Large intestine (tissue), 3 donors: ENCODE data around the gene DAD1. TPM values are rescaled to one million over a fixed set of nuclear protein-coding genes. Genes with fewer than 3 reads are reported as not detected.

Experiments
- DNase-seq, 2 donors: peaks; one replicate each; pipeline versions ENCODE4 v3.0.0 to v3.0.0-alpha.2; 2013
- H3K27ac ChIP-seq: one replicate; pipeline ENCODE4 v1.5.1; 2013; ENCODE audit warnings: low read length
- H3K27me3 ChIP-seq: 2 replicates; pipeline ENCODE4 v1.6.1; 2013; ENCODE audit warnings: low read length; ENCODE audit not compliant: control insufficient read depth, insufficient read depth
- H3K36me3 ChIP-seq: 2 replicates; pipeline ENCODE4 v1.6.1; 2013; ENCODE audit warnings: low read length; ENCODE audit not compliant: control insufficient read depth, insufficient read depth
- H3K4me1 ChIP-seq: one replicate; pipeline ENCODE4 v1.6.1; 2013; ENCODE audit warnings: low read length; ENCODE audit not compliant: control insufficient read depth, insufficient read depth
- H3K4me3 ChIP-seq: one replicate; pipeline ENCODE4 v1.5.1; 2013; ENCODE audit warnings: low read length
- H3K9me3 ChIP-seq: one replicate; pipeline ENCODE4 v1.6.1; 2013; ENCODE audit warnings: mild to moderate bottlenecking, low read depth, low read length, moderate library complexity; ENCODE audit not compliant: control insufficient read depth
- WGBS: methylation state at CpG from one replicate; pipeline ENCODE4 v1.1.5; 2013; ENCODE audit warnings: low lambda C conversion rate; ENCODE audit not compliant: insufficient coverage; 5-methylcytosine and 5-hydroxymethylcytosine counted together
- polyA plus RNA-seq: library from polyadenylated mRNA; unstranded; fragments of 120-200 nt; gene quantifications from one replicate; pipeline ENCODE4 v1.2.1, GENCODE V29; 2013

The DAD1 gene
- polyA plus RNA-seq, 1 donor, result 206 TPM

GRCh38 chr14:22519877-22520685 lies 68.9 kb downstream of the DAD1 start:
- no peak overlapping the region for H3K4me3 ChIP-seq
- peaks cover 7% of the 10 kb centered on the region for H3K4me1 ChIP-seq
- no peak for DNase-seq
- WGBS, result 43% methylated on average over 1 of the region's 6 CpGs
- H3K27ac ChIP-seq, result no peak overlapping the region
- H3K27me3 ChIP-seq, result no peaks in the 10 kb centered on the region
- H3K9me3 ChIP-seq, result no peaks in the 10 kb centered on the region
- H3K36me3 ChIP-seq, result no peaks in the 10 kb centered on the region

DNA sequence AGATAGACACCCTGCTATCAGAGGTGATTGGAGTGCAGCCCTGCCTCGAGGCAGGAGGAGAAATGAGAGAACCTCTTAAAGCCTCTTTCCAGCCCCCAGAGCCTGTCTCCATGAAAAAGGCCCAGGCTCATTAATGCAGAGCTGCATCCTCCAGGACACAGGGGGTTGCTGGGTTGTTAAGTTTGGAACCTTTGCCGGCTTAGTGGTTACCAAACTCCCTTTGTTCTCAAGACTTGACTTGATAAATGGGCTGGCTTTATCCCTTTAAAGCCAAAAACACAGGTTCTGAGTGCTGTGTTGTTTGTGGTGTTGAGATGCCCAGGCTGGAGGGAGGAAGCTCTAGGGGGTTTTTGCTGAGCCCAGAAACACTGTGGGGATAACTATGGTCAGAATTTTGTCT lies 71.0 kb downstream of the DAD1 start:
- DNase-seq, result no peak
- Histone ChIP-seq H3K36me3 (no peaks in the 10 kb centered on the region), H3K4me1 (peaks cover 7% of the 10 kb centered on the region), H3K4me3 (no peak overlapping the region), H3K27me3 (no peaks in the 10 kb centered on the region), H3K27ac (no peak overlapping the region), H3K9me3 (no peaks in the 10 kb centered on the region)
- no CpG with 5 or more reads among the region's 2 CpGs for WGBS

- 80% methylated on average over 2 of the region's 7 CpGs for WGBS
- no peaks in the 10 kb centered on the region for H3K9me3 ChIP-seq
- no peak for DNase-seq
- H3K4me3 ChIP-seq, result no peak overlapping the region
- no peaks in the 10 kb centered on the region for H3K27me3 ChIP-seq
- H3K4me1 ChIP-seq, result peaks cover 3% of the 10 kb centered on the region
- H3K36me3 ChIP-seq, result no peaks in the 10 kb centered on the region
- no peak overlapping the region for H3K27ac ChIP-seq
Observed at GRCh38 chr14:22517117-22517720, 71.8 kb downstream of the DAD1 start.

DNA sequence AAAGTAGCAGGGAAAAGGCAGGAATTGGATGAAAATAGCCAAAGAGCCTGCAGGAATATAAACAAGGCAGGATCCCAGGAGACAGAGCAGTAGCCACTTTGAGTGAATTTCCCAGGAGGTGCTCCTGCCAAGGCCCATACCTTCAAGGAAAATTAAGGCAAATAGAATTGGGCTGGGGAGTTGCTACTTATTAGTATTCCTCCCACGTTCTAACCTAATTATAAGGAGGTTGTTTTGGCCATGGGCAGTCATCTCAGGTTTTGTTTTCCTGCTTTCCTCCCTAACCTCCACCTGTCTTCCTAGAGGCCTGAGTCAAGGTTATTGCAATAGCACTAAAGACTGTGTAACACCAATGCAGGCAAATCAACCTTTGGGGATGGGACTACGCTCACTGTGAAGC lies 73.1 kb downstream of the DAD1 start:
- no peaks in the 10 kb centered on the region for H3K36me3 ChIP-seq
- no peaks in the 10 kb centered on the region for H3K9me3 ChIP-seq
- no peak overlapping the region for H3K4me3 ChIP-seq
- no CpG with 5 or more reads among the region's 2 CpGs for WGBS
- no peak overlapping the region for H3K27ac ChIP-seq
- H3K27me3 ChIP-seq, result no peaks in the 10 kb centered on the region
- H3K4me1 ChIP-seq, result peaks cover 2% of the 10 kb centered on the region
- DNase-seq, result no peak

Other genes starting within 250 kb of the DAD1 start
- gene ABHD4, start 9.1 kb upstream of the DAD1 start, polyA plus RNA-seq, result 25.3 TPM
- not detected for gene OR6J1, start 55.1 kb upstream of the DAD1 start, polyA plus RNA-seq
- 123 TPM for gene OXA1L, start 177.5 kb upstream of the DAD1 start, polyA plus RNA-seq
- gene SLC7A7, start 226.2 kb upstream of the DAD1 start, polyA plus RNA-seq, result 660 TPM
- 115 TPM for gene MRPL52, start 240.7 kb upstream of the DAD1 start, polyA plus RNA-seq
- gene MMP14, start 247.4 kb upstream of the DAD1 start, polyA plus RNA-seq, result 108 TPM